HepG2 (cell line): ENCODE data around the gene ZFPM1. TPM values are rescaled to one million over a fixed set of nuclear protein-coding genes. Genes with fewer than 3 reads are reported as not detected.

Experiments used
- CEBPG ChIP-seq: IDR thresholded peaks from 2 replicates; pipeline ENCODE4 v1.6.1; 2016
- CHD2 ChIP-seq: IDR thresholded peaks from 2 replicates; pipeline ENCODE4 v1.6.1; 2011; ENCODE audit warnings: low read depth, low read length, improper control_type of control experiment
- CREB3 ChIP-seq: sonication (generic); formaldehyde crosslinking; IDR thresholded peaks from 2 replicates; pipeline ENCODE4 v1.5.0; 2020; ENCODE audit warnings: missing genetic modification reagents
- DMAP1 ChIP-seq: IDR thresholded peaks from 2 replicates; pipeline ENCODE4 v1.6.1; 2016
- FOSL1 ChIP-seq: sonication (generic); formaldehyde crosslinking; IDR thresholded peaks from 2 replicates; pipeline ENCODE4 v1.9.0; 2021; ENCODE audit warnings: missing genetic modification reagents, borderline replicate concordance
- HMGXB3 ChIP-seq: sonication (generic); formaldehyde crosslinking; IDR thresholded peaks from 2 replicates; pipeline ENCODE4 v1.4.0; 2020; ENCODE audit warnings: missing genetic modification reagents, borderline replicate concordance
- KLF12 ChIP-seq: sonication (generic); formaldehyde crosslinking; IDR thresholded peaks from 2 replicates; pipeline ENCODE4 v1.4.0; 2020; ENCODE audit warnings: missing genetic modification reagents, borderline replicate concordance
- KLF16 ChIP-seq, 2 experiments: sonication (generic) in 1 of 2; formaldehyde crosslinking in 1 of 2; IDR thresholded peaks; 2 replicates each; pipeline versions ENCODE4 v1.6.1 to v1.8.0; 2016 to 2023; ENCODE audit warnings: missing genetic modification reagents in 2 of 2, missing compliant biosample characterization in 1 of 2
- MAZ ChIP-seq, 2 experiments: sonication (generic) in 1 of 2; formaldehyde crosslinking in 1 of 2; IDR thresholded peaks; 2 replicates each; pipeline versions ENCODE4 v1.5.0 to v1.6.1; 2012 to 2020; ENCODE audit warnings: low read depth in 2 of 2, mild to moderate bottlenecking in 2 of 2, borderline replicate concordance in 1 of 2, improper control_type of control experiment in 1 of 2, low read length in 1 of 2, missing genetic modification reagents in 1 of 2, moderate library complexity in 1 of 2
- MBNL3 ChIP-seq: fragments of 250-450 bp; sonication (Bioruptor Pico); conservative IDR thresholded peaks from 2 replicates; pipeline ENCODE4 v1.8.0; 2022; ENCODE audit warnings: mild to moderate bottlenecking, inconsistent platforms
- NR0B2 ChIP-seq: sonication (generic); formaldehyde crosslinking; IDR thresholded peaks from 2 replicates; pipeline ENCODE4 v1.4.0; 2020; ENCODE audit warnings: mild to moderate bottlenecking, missing genetic modification reagents
- SAP130 ChIP-seq: IDR thresholded peaks from 2 replicates; pipeline ENCODE4 v1.6.1; 2016; ENCODE audit warnings: low read depth
- SMARCC2 ChIP-seq: fragments of 450-650 bp; IDR thresholded peaks from 2 replicates; pipeline ENCODE4 v1.6.1; 2017; ENCODE audit warnings: antibody characterized with exemption, mild to moderate bottlenecking
- TRIM22 ChIP-seq: fragments of 450-650 bp; IDR thresholded peaks from 2 replicates; pipeline ENCODE4 v1.6.1; 2017
- ZBTB42 ChIP-seq: sonication (generic); formaldehyde crosslinking; IDR thresholded peaks from 2 replicates; pipeline ENCODE4 v1.5.0; 2020; ENCODE audit warnings: mild to moderate bottlenecking, missing genetic modification reagents
- ZC3H13 ChIP-seq: sonication (generic); formaldehyde crosslinking; IDR thresholded peaks from 2 replicates; pipeline ENCODE4 v1.8.1; 2023; ENCODE audit warnings: mild to moderate bottlenecking, missing genetic modification reagents, moderate library complexity
- ZKSCAN5 ChIP-seq: sonication (generic); formaldehyde crosslinking; IDR thresholded peaks from 2 replicates; pipeline ENCODE4 v1.5.1; 2020; ENCODE audit warnings: mild to moderate bottlenecking, missing genetic modification reagents
- ZNF484 ChIP-seq: sonication (generic); formaldehyde crosslinking; IDR thresholded peaks from 2 replicates; pipeline ENCODE4 v1.5.1; 2020; ENCODE audit warnings: mild to moderate bottlenecking, low read depth, missing genetic modification reagents, borderline replicate concordance
- ZNF790 ChIP-seq: sonication (generic); formaldehyde crosslinking; IDR thresholded peaks from 2 replicates; pipeline ENCODE4 v1.8.0; 2022; ENCODE audit warnings: missing genetic modification reagents, mild to moderate bottlenecking, borderline replicate concordance
- ZSCAN29 ChIP-seq: sonication (generic); formaldehyde crosslinking; conservative IDR thresholded peaks from 2 replicates; pipeline ENCODE4 v1.4.0; 2020; ENCODE audit warnings: mild to moderate bottlenecking, missing genetic modification reagents
- polyA plus RNA-seq, 8 experiments: library from polyadenylated mRNA; depleted of rRNA in 3 of 8; stranded (reverse) in 7 of 8; unstranded in 1 of 8; fragments of >200 nt; fragmentation: Illumina TruSeq in 4 of 8; extraction: Trizol in 4 of 8; gene quantifications; 2 replicates each; pipeline versions ENCODE4 v1.2.1 to v1.2.3, GENCODE V29; 2011 to 2016; ENCODE audit warnings: low read depth in 4 of 8, missing spikeins in 1 of 8, mixed read lengths in 1 of 8; ENCODE audit not compliant: insufficient read depth in 1 of 8
- total RNA-seq, 5 experiments: library from RNA; depleted of rRNA; stranded (reverse); fragments of >200 nt; fragmentation: Illumina TruSeq; extraction: Trizol; gene quantifications; 2 replicates each; pipeline ENCODE4 v1.2.3, GENCODE V29; 2016; ENCODE audit warnings: low read depth in 1 of 5

The ZFPM1 gene
- total and polyA plus RNA-seq, 2 of the 13 experiments (the other 11 are each of a cell fraction or from before 2014, with no cell fraction given) = 1.3 to 3.8 TPM

- TF ChIP-seq FOSL1 (CRISPR knock-in tag) (no peak), TRIM22 (no peak), ZNF790 (CRISPR knock-in tag) (no peak; the same call in 1 of the 2 replicates), KLF16 (CRISPR knock-in tag; IDR thresholded peaks at IDR 0.05) (peak in 1 of 2 experiments; percentile 91; a peak in 2 of 4 replicates), ZBTB42 (CRISPR knock-in tag) (no peak), KLF12 (no peak; the same call in 1 of the 2 replicates), MAZ (IDR thresholded peaks at IDR 0.05; ENCODE audit: borderline replicate concordance, low read depth, low read length) (peak; percentile 27; the same call in 1 of the 2 replicates), MAZ (CRISPR knock-in tag; IDR thresholded peaks at IDR 0.05; ENCODE audit: low read depth) (peak; percentile 97), ZC3H13 (CRISPR knock-in tag) (peak; percentile 85), ZNF484 (CRISPR knock-in tag) (no peak), NR0B2 (CRISPR knock-in tag) (peak; percentile 99), CHD2 (peak; percentile 30; the same call in 1 of the 2 replicates), HMGXB3 (CRISPR knock-in tag) (0 out of 2 replicates have a peak, but pooled peaks have one; percentile 50), ZKSCAN5 (no peak), MBNL3 (CRISPR knock-in tag) (no peak), SAP130 (CRISPR knock-in tag) (peak; percentile 92), CEBPG (peak; percentile 13; the same call in 1 of the 2 replicates), DMAP1 (peak; percentile 58), SMARCC2 (no peak), CREB3 (CRISPR knock-in tag) (0 out of 2 replicates have a peak, but pooled peaks have one; percentile 75), ZSCAN29 (CRISPR knock-in tag) (0 out of 2 replicates have a peak, but pooled peaks have one; percentile 70)
Observed at GRCh38 chr16:88452482-88453216, 431 bp upstream of the ZFPM1 start (continued).
